Activated CD4-positive, alpha-beta T cell treated with anti-CD3 and anti-CD28 coated beads, Interleukin-2, amount 50 U/mL, for 1 hour (primary cell): Measurements from ENCODE around the gene MYT1.
"Not testable (repeated sequence)": the region's sequence is repeated elsewhere in the genome, so short reads cannot be mapped to it uniquely, and the experiment has no call there.

Experiments
- DNase-seq: peaks from one replicate; pipeline ENCODE4 v3.0.0-alpha.2; 2020

The MYT1 gene

GRCh38 chr20:64164123-64164836, at the start of gene MYT1:
TSS of gene MYT1 (plus strand) at chr20:64164452. CDS start at chr20:64198862, 34,410 bp downstream.
- no peak for DNase-seq

- DNase-seq: no peak
Observed at GRCh38 chr20:64115171-64115911, 48.9 kb upstream of the MYT1 start.

- DNase-seq: no peak
Observed at GRCh38 chr20:64116016-64116415, 48.2 kb upstream of the MYT1 start.

DNA sequence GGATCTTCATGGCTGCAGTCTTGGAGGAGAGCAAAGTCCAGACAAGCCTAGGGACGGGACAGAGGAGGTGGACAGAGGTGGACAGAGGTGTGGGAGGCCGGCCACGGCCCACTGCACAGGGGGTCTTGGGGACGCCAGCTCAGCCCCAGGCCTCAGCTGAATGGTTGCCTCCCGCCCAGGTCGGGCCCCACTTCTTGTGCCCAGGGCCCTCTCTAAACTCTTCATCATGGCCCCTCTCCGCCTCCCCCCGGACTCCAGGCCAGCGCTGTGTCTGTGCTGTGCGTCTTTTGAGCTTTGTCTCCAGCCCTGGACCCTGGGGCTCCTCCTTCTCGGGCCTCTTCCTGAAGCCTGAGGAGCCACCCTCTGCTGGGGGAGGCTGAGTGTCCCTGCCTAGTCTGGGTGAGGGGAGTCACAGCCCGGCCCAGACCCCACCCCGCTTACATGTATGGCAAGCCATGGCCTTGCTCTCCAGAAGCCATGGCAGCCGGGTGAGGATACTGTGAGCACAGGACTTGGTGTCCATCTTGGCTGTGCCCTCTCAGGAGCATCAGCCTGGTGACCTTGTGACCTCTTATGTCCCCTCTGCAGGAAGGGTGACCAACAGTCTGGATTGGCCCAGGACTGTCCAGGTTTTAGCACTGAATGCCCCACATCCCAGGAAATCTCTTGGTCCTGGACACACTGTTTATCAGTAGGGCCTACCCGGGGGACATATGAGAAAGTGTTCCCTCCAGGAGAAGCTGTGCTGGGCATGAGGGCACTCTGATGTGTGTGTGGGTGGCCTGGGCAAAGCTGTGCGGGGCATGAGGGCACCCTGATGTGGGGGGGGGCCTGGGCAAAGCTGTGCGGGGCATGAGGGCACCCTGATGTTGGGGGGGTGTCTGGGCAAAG, 47.5 kb upstream of the MYT1 start:
- no peak for DNase-seq

DNA sequence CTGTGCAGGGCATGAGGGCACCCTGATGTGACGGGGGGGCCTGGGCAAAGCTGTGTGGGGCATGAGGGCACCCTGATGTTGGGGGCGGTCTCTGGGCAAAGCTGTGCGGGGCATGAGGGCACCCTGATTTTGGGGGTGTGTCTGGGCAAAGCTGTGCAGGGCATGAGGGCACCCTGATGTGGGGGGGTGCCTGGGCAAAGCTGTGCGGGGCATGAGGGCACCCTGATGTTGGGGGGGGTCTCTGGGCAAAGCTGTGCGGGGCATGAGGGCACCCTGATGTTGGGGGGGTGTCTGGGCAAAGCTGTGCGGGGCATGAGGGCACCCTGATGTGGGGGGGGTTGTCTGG, 46.8 kb upstream of the MYT1 start:
- DNase-seq: not testable (repeated sequence)

DNA sequence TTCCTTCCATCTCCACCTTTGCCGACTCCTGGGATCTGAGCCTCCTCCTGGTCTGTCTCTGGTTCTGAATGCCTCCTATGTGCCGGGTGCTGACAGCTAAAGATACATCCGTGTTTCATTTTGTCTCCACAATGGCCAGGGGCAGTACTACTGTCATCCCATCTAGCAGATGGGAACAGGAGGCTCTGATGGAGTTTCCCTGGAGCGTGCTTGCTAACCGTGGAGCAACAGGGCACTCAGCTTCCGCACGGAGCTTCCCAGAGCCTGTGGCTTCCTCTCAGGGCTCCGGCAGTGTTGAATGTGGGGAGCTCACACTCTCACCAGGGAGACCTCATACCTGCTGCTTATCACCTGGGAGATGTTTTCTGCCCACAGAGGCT, 45.0 kb upstream of the MYT1 start:
- no peak for DNase-seq

DNA sequence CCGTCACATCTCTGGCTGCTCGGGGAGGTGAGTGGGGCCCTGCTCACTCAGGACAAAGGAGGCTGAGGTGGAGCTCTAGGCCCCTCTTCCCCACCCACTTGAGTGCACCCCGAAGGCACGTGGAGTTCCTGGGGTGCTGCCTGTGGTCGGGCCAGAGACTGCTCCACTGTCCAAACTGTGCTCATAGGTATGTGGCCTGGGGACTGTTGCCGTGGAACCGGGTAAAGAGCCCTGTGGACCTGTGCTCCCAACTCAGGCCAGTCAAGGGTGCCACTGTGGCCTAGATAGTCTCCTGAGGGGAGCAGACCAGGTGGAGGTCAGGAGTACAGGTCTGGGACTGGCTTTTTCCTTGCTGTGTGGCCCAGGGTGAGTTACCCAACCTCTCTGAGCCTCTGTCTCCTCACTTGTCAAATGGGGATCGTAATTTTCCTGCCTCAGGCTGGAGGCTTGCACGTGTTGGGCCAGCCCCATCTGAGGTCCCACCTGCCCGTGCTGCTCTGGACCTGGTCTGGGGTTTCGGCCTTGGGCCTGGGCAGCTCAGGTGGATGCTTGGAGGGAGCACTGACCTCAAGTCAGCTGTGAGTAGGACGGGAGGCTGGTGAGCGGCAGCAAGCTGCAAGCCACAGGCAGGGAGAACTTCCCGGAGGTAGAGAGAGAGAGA, 44.4 kb upstream of the MYT1 start:
- no peak for DNase-seq

DNA sequence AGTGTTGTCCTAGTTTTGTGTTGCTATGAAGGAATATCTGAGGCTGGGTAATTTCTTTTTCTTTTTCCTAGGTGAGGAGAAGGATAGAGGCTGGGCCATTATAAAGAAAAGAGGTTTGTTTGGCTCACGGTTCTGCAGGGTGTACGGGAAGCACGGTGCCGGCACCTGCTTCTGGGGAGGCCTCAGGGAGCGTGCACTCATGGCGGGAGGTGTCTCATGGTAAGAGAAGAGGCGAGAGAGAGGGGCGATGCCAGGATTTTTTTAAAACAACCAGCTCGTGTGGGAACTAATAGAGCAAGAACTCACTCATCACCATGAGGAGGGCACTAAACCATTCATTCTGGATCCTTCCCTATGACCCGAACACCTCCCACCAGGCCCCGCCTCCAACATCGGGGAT, 42.7 kb upstream of the MYT1 start:
- no peak for DNase-seq

DNA sequence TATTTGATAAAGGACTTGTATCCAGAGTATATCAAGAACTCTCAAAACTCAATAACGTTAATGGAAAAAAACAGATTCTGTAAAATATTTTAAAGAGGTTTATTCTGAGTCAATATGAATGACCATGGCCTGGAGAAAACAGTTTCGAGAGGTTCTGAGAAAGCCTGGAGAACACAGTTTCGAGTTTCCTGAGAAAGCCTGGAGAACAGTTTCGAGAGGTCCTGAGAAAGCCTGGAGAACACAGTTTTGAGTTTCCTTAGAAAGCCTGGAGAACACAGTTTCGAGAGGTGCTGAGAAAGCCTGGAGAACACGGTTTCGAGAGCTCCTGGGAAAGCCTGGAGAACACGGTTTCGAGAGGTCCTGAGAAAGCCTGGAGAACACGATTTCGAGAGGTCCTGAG, 41.3 kb upstream of the MYT1 start:
- DNase-seq: not testable (repeated sequence)

DNA sequence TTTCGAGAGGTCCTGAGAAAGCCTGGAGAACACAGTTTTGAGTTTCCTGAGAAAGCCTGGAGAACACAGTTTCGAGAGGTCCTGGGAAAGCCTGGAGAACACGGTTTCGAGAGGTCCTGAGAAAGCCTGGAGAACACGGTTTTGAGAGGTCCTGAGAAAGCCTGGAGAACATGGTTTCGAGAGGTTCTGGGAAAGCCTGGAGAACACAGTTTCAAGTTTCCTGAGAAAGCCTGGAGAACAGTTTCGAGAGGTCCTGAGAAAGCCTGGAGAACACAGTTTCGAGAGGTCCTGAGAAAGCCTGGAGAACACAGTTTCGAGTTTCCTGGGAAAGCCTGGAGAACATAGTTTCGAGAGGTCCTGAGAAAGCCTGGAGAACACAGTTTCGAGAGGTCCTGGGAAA, 40.7 kb upstream of the MYT1 start:
- not testable (repeated sequence) for DNase-seq

DNA sequence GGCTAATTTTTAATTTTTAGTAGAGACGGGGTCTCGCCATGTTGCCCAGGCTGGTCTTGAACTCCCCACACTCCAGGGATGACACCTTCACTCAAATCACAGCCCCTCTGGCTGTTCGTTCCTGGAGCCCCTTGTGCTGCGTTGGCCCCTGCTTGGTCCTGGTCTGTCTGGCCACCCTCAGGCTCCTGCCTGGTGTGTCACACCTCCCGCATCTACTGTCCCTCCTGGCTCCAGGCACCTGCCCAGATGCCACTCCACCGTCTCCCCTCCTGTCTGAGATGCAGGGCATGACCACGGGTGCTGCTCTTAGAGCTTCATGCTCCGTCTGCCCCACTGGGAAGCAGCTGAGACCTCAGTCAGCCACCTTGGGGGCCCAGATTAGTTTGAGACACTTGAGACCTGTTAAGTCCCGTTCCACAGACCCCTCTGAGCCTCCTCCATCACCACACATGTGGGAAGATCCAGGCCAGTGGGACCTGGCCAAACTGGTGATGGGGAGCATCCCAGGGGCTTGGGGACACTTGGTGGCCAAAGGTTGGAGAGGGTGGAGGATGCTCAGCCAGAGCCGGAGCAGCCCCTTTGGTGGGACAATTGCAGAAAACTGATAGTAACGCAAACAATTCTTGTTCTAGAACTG, 35.0 kb upstream of the MYT1 start:
- no peak for DNase-seq

- DNase-seq: no peak
Observed at GRCh38 chr20:64130271-64130670, 34.0 kb upstream of the MYT1 start.

DNA sequence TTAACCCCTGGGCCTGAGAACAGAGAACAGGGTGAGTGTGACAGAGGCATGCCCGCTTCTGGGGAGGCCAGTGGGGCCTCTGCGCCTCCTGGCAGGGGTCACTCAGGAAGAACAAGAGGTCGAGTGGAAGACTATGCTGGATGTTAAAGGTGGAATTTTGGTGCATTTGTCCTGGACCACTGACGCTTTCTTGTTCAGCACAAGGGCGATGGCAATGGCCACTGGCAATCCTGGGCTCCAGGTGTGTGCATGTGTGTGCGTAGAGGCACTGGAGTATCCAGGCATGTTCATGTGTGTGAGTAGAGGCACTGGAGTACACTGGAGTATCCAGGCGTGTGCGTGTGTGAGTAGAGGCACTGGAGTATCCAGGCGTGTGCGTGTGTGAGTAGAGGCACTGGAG, 33.4 kb upstream of the MYT1 start:
- DNase-seq: no peak

DNA sequence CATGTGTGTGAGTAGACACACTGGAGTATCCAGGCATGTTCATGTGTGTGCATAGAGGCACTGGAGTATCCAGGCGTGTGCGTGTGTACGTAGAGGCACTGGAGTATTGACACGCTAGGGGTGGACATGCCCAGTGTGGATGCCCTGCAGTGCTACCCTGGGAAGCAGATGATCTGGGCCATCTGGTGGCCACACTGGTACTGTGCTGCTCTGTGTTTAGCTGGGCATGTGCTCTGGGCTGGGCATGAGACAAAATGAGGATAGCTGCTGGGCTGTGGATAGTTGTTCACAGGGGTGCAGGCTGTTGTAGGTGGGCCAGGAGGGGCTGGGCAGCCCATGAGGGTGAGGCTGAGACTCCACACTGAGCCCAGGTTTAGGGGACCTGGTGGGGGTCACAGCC, 32.8 kb upstream of the MYT1 start:
- DNase-seq: no peak

DNA sequence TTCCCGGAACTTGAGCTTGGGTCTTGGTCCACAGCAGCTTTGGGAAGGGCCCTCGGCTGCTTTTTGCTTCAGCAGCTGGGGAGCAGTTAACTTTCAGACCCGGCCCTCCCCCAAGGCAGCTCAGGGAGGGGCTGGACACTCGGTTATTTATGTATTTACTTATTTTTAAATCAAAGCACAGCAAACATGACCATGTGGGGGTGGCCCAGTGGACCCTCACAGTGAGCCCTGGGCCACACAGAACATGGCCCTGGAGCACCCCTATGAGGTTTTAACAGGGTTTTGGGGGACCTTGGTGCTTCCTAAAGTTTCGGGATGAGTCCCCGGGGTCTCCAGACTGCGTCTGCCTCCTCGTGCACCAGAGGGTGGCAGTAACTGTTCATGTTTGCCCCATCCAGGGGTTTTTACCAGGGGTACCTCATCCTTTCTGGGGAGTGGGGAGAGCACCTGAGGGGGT, 30.3 kb upstream of the MYT1 start:
- DNase-seq: no peak

- not testable (repeated sequence) for DNase-seq
Observed at GRCh38 chr20:64134744-64135143, 29.5 kb upstream of the MYT1 start.

GRCh38 chr20:64136004-64136710, 28.1 kb upstream of the MYT1 start:
- DNase-seq: no peak

GRCh38 chr20:64137598-64138031, 26.6 kb upstream of the MYT1 start:
- DNase-seq: no peak

DNA sequence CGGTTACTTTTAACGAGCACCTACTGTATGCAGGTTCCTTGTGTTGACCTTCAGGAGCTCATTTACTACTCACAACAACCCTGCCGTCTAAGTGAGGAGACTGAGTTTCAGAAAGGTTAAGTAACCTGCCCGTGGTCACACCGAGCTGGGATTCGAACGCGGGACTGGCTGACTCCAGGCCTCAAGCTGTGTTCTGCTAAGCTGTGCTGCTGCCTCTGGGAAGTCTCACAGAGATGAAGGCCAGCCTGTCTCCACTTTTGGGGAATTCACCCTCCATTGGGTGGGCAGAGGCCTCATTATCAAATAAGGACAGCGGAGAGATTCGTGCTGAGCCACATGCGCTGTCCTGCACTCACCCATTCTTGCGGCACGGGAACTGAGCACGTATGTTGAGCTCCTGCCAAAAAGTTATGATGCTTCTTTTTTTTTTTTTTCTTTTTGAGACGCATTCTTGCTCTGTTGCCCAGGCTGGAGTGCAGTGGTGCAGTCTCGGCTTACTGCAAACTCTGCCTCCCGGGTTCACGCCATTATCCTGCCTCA, 25.9 kb upstream of the MYT1 start:
- DNase-seq: no peak

GRCh38 chr20:64139199-64140060, 24.8 kb upstream of the MYT1 start:
- no peak for DNase-seq
